Activated B cell treated with CpG ODN at 0.5 μM for 24 hours (primary cell): Measurements from ENCODE around the gene LRRC4B. TPM values are rescaled to one million over a fixed set of nuclear protein-coding genes. Genes with fewer than 3 reads are reported as not detected.
"Not testable (repeated sequence)": the region's sequence is repeated elsewhere in the genome, so short reads cannot be mapped to it uniquely, and the experiment has no call there.

Experiments used
- ATAC-seq: fragments of 200-7000 bp; cut with Tn5 transposase; one replicate; pipeline ENCODE4 v1.10.0; 2021; ENCODE audit warnings: low read depth, mild to moderate bottlenecking, moderate library complexity
- CTCF ChIA-PET: fragments of 350-600 bp; sonication (Branson Sonifier 250); formaldehyde crosslinking; loops from one replicate; lab custom pipeline; 2021; ENCODE audit warnings: antibody characterized with exemption; lab: Charles Lee
- POLR2A ChIA-PET: fragments of 350-600 bp; sonication (Branson Sonifier 250); formaldehyde crosslinking; loops from one replicate; lab custom pipeline; 2021; ENCODE audit warnings: antibody characterized with exemption; lab: Charles Lee
- DNase-seq: peaks from one replicate; pipeline ENCODE4 v3.0.0; 2022
- H3K27ac Mint-ChIP-seq: one replicate; pipeline ENCODE4 v1.8.0; 2020; ENCODE audit warnings: mixed read lengths
- H3K27me3 Mint-ChIP-seq: one replicate; pipeline ENCODE4 v1.8.0; 2021; ENCODE audit warnings: mixed read lengths
- H3K36me3 Mint-ChIP-seq: one replicate; pipeline ENCODE4 v1.8.0; 2021; ENCODE audit warnings: low read depth, mixed read lengths
- H3K4me1 Mint-ChIP-seq: one replicate; pipeline ENCODE4 v1.8.0; 2021; ENCODE audit warnings: mixed read lengths
- H3K4me3 Mint-ChIP-seq: one replicate; pipeline ENCODE4 v1.8.0; 2020; ENCODE audit warnings: mild to moderate bottlenecking, mixed read lengths
- H3K9me3 Mint-ChIP-seq: one replicate; pipeline ENCODE4 v1.8.0; 2020; ENCODE audit warnings: mixed read lengths
- CTCF ChIP-seq: fragments of 200-600 bp; IDR thresholded peaks from one replicate; pipeline ENCODE4 v1.8.0; 2022; ENCODE audit warnings: antibody characterized with exemption, mild to moderate bottlenecking
- intact Hi-C: fragments of 100-400 bp; cut with micrococcal nuclease; formaldehyde crosslinking; loops from one replicate; pipeline ENCODE4 v1.15.1; 2024
- total RNA-seq: library from RNA; stranded (reverse); gene quantifications from 2 replicates; pipeline ENCODE4 v1.2.3, GENCODE V29; 2022

Gene LRRC4B
- total RNA-seq, 1 donor from 2014 or later = not detected

DNA sequence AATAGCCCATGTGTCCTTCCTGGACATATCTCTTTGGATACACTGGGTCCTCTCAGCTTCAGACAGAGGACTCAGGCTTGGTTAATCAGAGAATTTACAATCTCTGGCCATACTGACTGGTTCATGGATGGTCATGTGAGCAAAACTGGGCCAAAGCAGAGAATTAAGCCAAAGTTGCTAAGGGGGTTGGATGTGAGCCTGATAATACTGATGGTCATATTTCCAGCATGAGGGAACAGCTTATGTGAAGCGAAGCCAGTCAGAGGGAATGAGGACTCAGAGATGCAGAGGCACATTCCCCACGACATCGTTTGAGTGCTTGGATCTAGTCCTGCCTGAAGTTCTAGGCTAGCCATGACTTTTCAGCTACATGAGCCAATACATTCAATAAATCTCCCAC, 22.0 kb upstream of the LRRC4B start:
- Mint-ChIP-seq H3K27ac (no peak overlapping the region), H3K4me3 (no peak overlapping the region), H3K9me3 (no peaks in the 10 kb centered on the region), H3K4me1 (no peaks in the 10 kb centered on the region), H3K36me3 (no peaks in the 10 kb centered on the region), H3K27me3 (peaks cover 3% of the 10 kb centered on the region)
- ATAC-seq = no peak
- no peak for TF ChIP-seq CTCF
- intact Hi-C loops = no loop called here
- POLR2A ChIA-PET = no interaction called here
- CTCF ChIA-PET = no interaction called here
- DNase-seq = no peak

GRCh38 chr19:50581795-50582660, 13.8 kb upstream of the LRRC4B start:
- ATAC-seq, DNase-seq, H3K27me3 Mint-ChIP-seq, H3K9me3 Mint-ChIP-seq, intact Hi-C loops, H3K36me3 Mint-ChIP-seq, H3K27ac Mint-ChIP-seq, CTCF ChIA-PET, H3K4me3 Mint-ChIP-seq, H3K4me1 Mint-ChIP-seq, POLR2A ChIA-PET: not testable (repeated sequence)

DNA sequence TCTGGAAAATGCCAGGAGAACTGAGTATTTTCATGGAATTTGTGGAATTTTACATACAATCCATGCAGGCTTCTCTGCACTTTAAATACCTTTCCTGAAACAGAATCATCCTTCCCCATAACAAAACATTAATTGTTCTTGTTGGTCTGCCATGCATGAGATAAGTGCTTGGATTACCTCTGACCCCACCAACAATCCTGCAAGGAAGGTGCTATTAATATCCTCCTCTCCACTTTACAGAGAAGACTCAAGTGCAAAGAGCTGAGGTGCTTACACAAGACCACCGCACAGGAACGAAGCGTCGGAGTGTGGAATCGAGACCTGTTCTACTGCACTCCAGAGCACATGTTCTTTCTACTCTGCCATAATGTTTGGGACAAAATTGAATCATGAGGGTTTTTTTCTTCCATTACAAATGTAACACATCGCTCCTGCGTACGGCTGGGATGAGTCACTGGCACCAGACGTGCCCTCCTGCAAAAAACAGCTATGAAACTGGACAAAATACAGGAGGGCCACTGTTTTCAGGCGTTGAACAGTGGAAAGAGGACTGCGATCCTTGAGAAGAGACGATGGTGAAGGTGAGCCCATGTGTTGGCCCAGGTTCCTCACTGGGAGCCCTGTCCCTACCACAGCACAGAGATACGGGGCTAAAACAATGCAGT, 12.9 kb upstream of the LRRC4B start:
- ATAC-seq (no peak), DNase-seq (no peak)
- peaks cover 2% of the 10 kb centered on the region for H3K27me3 Mint-ChIP-seq
- POLR2A ChIA-PET = no interaction called here
- no peaks in the 10 kb centered on the region for H3K36me3 Mint-ChIP-seq
- H3K9me3 Mint-ChIP-seq = no peaks in the 10 kb centered on the region
- no peak overlapping the region for H3K4me3 Mint-ChIP-seq
- intact Hi-C loops = no loop called here
- CTCF ChIA-PET = no interaction called here
- H3K4me1 Mint-ChIP-seq = no peaks in the 10 kb centered on the region
- H3K27ac Mint-ChIP-seq = no peak overlapping the region
- TF ChIP-seq CTCF = no peak

GRCh38 chr19:50580240-50580639, 12.0 kb upstream of the LRRC4B start:
- Mint-ChIP-seq H3K27me3 (peaks cover 2% of the 10 kb centered on the region), H3K9me3 (no peaks in the 10 kb centered on the region), H3K4me1 (no peaks in the 10 kb centered on the region), H3K36me3 (no peaks in the 10 kb centered on the region), H3K27ac (no peak overlapping the region), H3K4me3 (no peak overlapping the region)
- DNase-seq (no peak), ATAC-seq (no peak)
- ChIA-PET CTCF (no interaction called here), POLR2A (no interaction called here)
- TF ChIP-seq CTCF = no peak
- intact Hi-C loops = no loop called here

DNA sequence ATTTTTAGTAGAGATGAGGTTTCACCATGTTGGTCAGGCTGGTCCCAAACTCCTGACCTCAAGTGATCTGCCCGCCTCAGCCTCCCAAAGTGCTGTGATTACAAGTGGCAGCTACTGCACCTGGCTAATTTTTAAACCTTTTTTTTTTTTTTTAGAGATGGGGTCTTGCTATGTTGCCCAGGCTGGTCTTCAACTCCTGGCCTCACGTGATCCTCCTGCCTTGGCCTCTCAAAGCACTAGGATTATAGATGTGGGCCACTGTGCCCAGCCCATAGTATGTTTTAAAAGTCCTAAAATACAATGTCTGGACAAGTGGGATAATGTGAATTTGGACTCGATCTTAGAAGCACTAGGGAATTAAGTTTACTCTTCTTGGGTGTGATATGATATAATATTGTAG, 8.5 kb upstream of the LRRC4B start:
- H3K36me3 Mint-ChIP-seq, H3K9me3 Mint-ChIP-seq, H3K27me3 Mint-ChIP-seq, DNase-seq, H3K27ac Mint-ChIP-seq, H3K4me1 Mint-ChIP-seq, POLR2A ChIA-PET, CTCF ChIA-PET, H3K4me3 Mint-ChIP-seq, intact Hi-C loops, ATAC-seq: not testable (repeated sequence)

GRCh38 chr19:50573741-50574461, 5.7 kb upstream of the LRRC4B start:
- ChIA-PET POLR2A (no interaction called here), CTCF (interaction anchor here (1.4 kb wide), 1 partner anchor 9 kb away, joined by 7 read pairs; no protein-coding TSS in a partner anchor)
- DNase-seq (no peak), ATAC-seq (no peak)
- no peak for TF ChIP-seq CTCF
- no peaks in the 10 kb centered on the region for H3K4me1 Mint-ChIP-seq
- H3K9me3 Mint-ChIP-seq = no peaks in the 10 kb centered on the region
- no peaks in the 10 kb centered on the region for H3K36me3 Mint-ChIP-seq
- H3K27ac Mint-ChIP-seq = no peak overlapping the region
- no peak overlapping the region for H3K4me3 Mint-ChIP-seq
- intact Hi-C loops = no loop called here
- peaks cover 10% of the 10 kb centered on the region for H3K27me3 Mint-ChIP-seq
